Stimulated activated naive CD8-positive, alpha-beta T cell treated with anti-CD3 and anti-CD28 coated beads, Interleukin-15, Interleukin-2, amounts not matched to agents 100 ng/mL and 50 ng/mL, for 24 hours (primary cell): ENCODE measurements around the gene C1orf210.

Experiments used
- H3K27ac Mint-ChIP-seq: one replicate; pipeline ENCODE4 v1.8.0; 2021; ENCODE audit warnings: mild to moderate bottlenecking, mixed read lengths
- H3K27me3 Mint-ChIP-seq: one replicate; pipeline ENCODE4 v1.8.0; 2021; ENCODE audit warnings: mixed read lengths
- H3K36me3 Mint-ChIP-seq: one replicate; pipeline ENCODE4 v1.8.0; 2021; ENCODE audit warnings: low read depth, mixed read lengths
- H3K4me1 Mint-ChIP-seq: one replicate; pipeline ENCODE4 v1.8.0; 2021; ENCODE audit warnings: low read depth, mixed read lengths
- H3K4me3 Mint-ChIP-seq: one replicate; pipeline ENCODE4 v1.8.0; 2021; ENCODE audit warnings: mild to moderate bottlenecking, mixed read lengths
- H3K9me3 Mint-ChIP-seq: one replicate; pipeline ENCODE4 v1.8.0; 2021; ENCODE audit warnings: mixed read lengths

The C1orf210 gene

DNA sequence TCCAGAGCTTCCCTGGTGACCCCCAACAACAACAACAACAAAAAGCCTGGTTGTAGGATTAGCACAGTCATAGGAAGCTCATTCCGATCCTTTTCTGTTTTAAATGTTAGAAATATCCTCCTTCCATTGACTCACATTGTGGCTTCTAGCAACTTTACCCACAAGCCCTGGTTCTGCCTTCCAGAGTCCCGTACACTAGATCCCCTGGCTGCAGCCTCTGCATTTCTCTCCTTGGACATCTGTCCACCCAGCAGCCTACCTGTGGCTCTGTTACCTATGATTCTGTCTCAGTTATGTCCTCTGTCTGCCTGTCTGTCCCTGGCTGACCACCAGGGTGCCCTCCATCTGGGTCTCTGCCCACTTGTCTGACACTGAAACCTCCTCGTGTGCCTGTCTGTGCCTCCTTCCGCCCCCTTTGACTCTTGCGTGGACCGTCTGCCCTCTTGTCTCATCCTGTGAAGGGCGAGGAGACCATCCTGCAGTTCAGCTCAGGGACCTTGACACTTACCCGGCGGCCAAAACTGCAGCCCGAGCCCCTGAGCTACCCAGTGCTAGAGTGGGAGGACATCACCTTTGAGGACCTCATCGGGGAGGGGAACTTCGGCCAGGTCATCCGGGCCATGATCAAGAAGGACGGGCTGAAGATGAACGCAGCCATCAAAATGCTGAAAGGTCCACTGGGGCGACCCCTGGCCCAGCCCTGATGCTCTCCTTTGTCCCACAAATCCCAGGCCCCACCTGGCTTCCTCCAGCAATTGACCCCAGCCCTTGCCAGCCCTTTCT is 31.5 kb upstream of the C1orf210 start:
- Mint-ChIP-seq H3K4me3 (no peak overlapping the region), H3K36me3 (no peaks in the 10 kb centered on the region), H3K4me1 (peaks cover 3% of the 10 kb centered on the region)

GRCh38 chr1:43315963-43316737 is 30.8 kb upstream of the C1orf210 start:
- H3K4me3 Mint-ChIP-seq: no peak overlapping the region
- H3K4me1 Mint-ChIP-seq: peaks cover 3% of the 10 kb centered on the region
- no peaks in the 10 kb centered on the region for H3K36me3 Mint-ChIP-seq
- no peak overlapping the region for H3K27ac Mint-ChIP-seq
- no peaks in the 10 kb centered on the region for H3K9me3 Mint-ChIP-seq
- H3K27me3 Mint-ChIP-seq: no peaks in the 10 kb centered on the region

More for the DNA sequence above, 31.5 kb upstream of the C1orf210 start:
- H3K27me3 Mint-ChIP-seq: no peaks in the 10 kb centered on the region
- H3K9me3 Mint-ChIP-seq: no peaks in the 10 kb centered on the region
- no peak overlapping the region for H3K27ac Mint-ChIP-seq

DNA sequence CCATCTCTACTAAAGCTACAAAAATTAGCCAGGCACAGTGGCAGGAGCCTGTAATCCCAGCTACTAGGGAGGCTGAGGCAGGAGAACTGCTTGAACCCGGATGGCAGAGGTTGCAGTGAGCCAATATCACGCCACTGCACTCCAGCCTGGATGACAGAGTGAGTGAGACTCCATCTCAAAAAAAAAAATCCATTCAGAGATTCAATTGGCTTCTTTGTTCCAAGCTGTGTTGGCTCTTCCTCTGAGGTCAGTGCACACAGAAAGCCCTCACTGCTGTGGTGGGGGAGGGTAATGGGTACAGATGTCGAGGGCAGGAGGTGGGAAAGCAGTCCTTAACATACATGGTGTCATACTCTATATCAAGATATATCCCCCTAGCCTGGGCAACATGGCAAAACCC is 30.1 kb upstream of the C1orf210 start:
- Mint-ChIP-seq H3K4me1 (peaks cover 3% of the 10 kb centered on the region), H3K36me3 (no peaks in the 10 kb centered on the region), H3K9me3 (no peaks in the 10 kb centered on the region), H3K4me3 (no peak overlapping the region), H3K27ac (no peak overlapping the region), H3K27me3 (no peaks in the 10 kb centered on the region)

DNA sequence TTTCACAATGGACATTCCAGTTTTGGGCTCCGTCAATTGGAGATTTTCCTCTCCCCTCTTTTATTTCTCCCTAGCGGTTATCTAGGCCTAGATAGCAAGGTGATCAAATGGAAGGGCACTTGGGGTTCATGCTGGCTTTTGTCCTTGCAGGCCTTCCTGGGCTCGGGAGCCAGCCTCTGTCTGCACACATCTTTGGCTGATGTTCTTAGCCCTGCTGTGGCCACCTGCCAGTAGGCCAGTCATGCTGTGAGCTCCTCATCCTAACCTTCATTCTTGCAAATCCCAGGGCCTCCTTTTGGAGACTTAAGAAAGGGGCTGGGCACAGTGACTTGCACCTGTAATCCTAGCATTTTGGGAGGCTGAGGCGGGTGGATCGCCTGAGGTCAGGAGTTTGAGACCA is 28.9 kb upstream of the C1orf210 start:
- H3K4me3 Mint-ChIP-seq: no peak overlapping the region
- no peaks in the 10 kb centered on the region for H3K9me3 Mint-ChIP-seq
- H3K36me3 Mint-ChIP-seq: no peaks in the 10 kb centered on the region
- no peaks in the 10 kb centered on the region for H3K27me3 Mint-ChIP-seq
- H3K27ac Mint-ChIP-seq: no peak overlapping the region
- peaks cover 3% of the 10 kb centered on the region for H3K4me1 Mint-ChIP-seq

DNA sequence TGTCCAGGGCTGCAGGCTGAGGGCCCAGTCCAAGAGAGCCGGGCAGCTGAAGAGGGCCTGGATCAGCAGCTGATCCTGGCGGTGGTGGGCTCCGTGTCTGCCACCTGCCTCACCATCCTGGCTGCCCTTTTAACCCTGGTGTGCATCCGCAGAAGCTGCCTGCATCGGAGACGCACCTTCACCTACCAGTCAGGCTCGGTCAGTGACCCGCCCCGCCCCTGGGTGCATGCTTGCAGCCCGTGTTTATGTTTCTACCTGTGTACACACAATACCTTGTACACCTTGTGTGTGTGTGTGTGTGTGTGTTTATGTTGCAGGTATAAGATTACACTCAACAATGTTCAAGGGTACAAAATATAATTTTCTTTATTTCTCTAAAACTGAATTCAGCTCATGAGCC is 28.4 kb upstream of the C1orf210 start:
- Mint-ChIP-seq H3K27me3 (no peaks in the 10 kb centered on the region), H3K4me3 (no peak overlapping the region), H3K36me3 (no peaks in the 10 kb centered on the region), H3K27ac (no peak overlapping the region), H3K9me3 (no peaks in the 10 kb centered on the region), H3K4me1 (peaks cover 3% of the 10 kb centered on the region)

- Mint-ChIP-seq H3K27me3 (no peaks in the 10 kb centered on the region), H3K4me1 (no peaks in the 10 kb centered on the region), H3K36me3 (no peaks in the 10 kb centered on the region), H3K9me3 (no peaks in the 10 kb centered on the region), H3K27ac (no peak overlapping the region), H3K4me3 (no peak overlapping the region)
Observed at GRCh38 chr1:43312663-43313515, 27.5 kb upstream of the C1orf210 start.

- Mint-ChIP-seq H3K27ac (no peak overlapping the region), H3K4me1 (no peaks in the 10 kb centered on the region), H3K4me3 (no peak overlapping the region), H3K9me3 (no peaks in the 10 kb centered on the region), H3K36me3 (no peaks in the 10 kb centered on the region), H3K27me3 (no peaks in the 10 kb centered on the region)
Observed at GRCh38 chr1:43312212-43312623, 26.8 kb upstream of the C1orf210 start.

DNA sequence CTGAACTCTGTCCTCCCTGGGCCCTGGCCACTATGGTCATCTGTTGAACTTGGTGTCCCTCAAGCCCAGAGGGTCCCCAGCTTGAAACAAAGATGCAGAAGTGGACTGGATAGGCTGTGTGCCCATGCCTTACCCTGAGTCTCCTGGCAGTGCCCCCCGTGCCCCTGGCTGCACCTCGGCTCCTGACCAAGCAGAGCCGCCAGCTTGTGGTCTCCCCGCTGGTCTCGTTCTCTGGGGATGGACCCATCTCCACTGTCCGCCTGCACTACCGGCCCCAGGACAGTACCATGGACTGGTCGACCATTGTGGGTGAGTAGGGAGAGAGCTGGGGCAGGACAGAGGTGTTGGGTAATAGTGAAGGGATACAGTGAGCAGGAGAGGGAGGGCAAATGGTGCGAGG is 26.1 kb upstream of the C1orf210 start:
- Mint-ChIP-seq H3K27ac (no peak overlapping the region), H3K4me1 (no peaks in the 10 kb centered on the region), H3K27me3 (no peaks in the 10 kb centered on the region), H3K9me3 (no peaks in the 10 kb centered on the region), H3K4me3 (no peak overlapping the region), H3K36me3 (no peaks in the 10 kb centered on the region)

- H3K9me3 Mint-ChIP-seq: no peaks in the 10 kb centered on the region
- H3K27ac Mint-ChIP-seq: no peak overlapping the region
- H3K4me1 Mint-ChIP-seq: no peaks in the 10 kb centered on the region
- H3K27me3 Mint-ChIP-seq: no peaks in the 10 kb centered on the region
- no peaks in the 10 kb centered on the region for H3K36me3 Mint-ChIP-seq
- H3K4me3 Mint-ChIP-seq: no peak overlapping the region
Observed at GRCh38 chr1:43309405-43310025, 24.1 kb upstream of the C1orf210 start.

DNA sequence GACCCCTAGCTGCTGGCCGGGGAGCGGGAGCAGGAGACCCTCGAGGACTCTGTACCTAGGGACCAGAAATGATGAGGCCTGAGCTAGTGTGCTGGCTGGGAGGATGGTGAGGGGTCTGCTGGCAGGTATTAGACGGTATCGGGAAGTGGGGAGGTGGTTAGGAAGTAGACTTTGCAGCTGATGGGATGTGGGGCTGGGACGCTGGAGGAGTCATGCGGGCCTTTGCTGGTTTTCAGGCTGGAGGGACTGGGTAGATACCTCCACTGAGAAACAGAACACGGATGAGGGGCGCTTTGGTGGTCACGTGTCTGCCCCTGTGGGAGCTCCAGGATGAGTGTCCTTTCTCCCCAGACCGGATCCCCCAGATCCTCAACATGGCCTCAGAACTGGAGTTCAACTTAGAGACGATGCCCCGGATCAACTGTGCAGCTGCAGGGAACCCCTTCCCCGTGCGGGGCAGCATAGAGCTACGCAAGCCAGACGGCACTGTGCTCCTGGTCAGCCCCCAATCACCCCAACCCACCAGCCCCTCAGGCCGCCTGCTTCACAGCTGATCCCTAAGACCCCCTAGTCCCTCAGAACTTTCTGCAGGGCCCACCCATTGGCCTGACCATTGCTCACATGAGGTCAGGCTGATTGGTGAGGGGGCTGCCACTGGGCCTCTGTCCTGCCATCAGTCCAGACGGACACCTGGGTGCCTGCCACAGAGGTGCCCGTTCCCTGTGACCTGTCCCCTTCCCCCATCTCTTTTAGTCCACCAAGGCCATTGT is 23.4 kb upstream of the C1orf210 start:
- no peaks in the 10 kb centered on the region for H3K27me3 Mint-ChIP-seq

GRCh38 chr1:43307458-43308158 is 22.2 kb upstream of the C1orf210 start:
- no peaks in the 10 kb centered on the region for H3K36me3 Mint-ChIP-seq
- H3K27me3 Mint-ChIP-seq: no peaks in the 10 kb centered on the region
- no peak overlapping the region for H3K4me3 Mint-ChIP-seq
- H3K9me3 Mint-ChIP-seq: no peaks in the 10 kb centered on the region
- H3K4me1 Mint-ChIP-seq: no peaks in the 10 kb centered on the region
- no peak overlapping the region for H3K27ac Mint-ChIP-seq

More for the DNA sequence above, 23.4 kb upstream of the C1orf210 start:
- H3K4me1 Mint-ChIP-seq: no peaks in the 10 kb centered on the region
- H3K4me3 Mint-ChIP-seq: no peak overlapping the region
- no peaks in the 10 kb centered on the region for H3K36me3 Mint-ChIP-seq
- no peak overlapping the region for H3K27ac Mint-ChIP-seq
- no peaks in the 10 kb centered on the region for H3K9me3 Mint-ChIP-seq

- H3K4me1 Mint-ChIP-seq: no peaks in the 10 kb centered on the region
- no peaks in the 10 kb centered on the region for H3K9me3 Mint-ChIP-seq
- H3K36me3 Mint-ChIP-seq: no peaks in the 10 kb centered on the region
- no peaks in the 10 kb centered on the region for H3K27me3 Mint-ChIP-seq
- no peak overlapping the region for H3K27ac Mint-ChIP-seq
- H3K4me3 Mint-ChIP-seq: no peak overlapping the region
Observed at GRCh38 chr1:43306688-43307457, 21.5 kb upstream of the C1orf210 start.
